Activated CD8-positive, alpha-beta T cell treated with anti-CD3 and anti-CD28 coated beads, Interleukin-2, amount 10 ng/mL, durations not matched to agents 7 days and 5 days (primary cell): ENCODE results near the gene IGF2BP2. TPM values are rescaled to one million over a fixed set of nuclear protein-coding genes. Genes with fewer than 3 reads are reported as not detected.
"Not testable (repeated sequence)": the region's sequence is repeated elsewhere in the genome, so short reads cannot be mapped to it uniquely, and the experiment has no call there.

Experiments used
- ATAC-seq: fragments of 150-1000 bp; cut with Tn5 transposase; one replicate; pipeline ENCODE4 v1.10.0; 2021; ENCODE audit warnings: moderate library complexity
- CTCF ChIA-PET: fragments of 350-600 bp; sonication (Branson Sonifier 250); formaldehyde crosslinking; loops from one replicate; lab custom pipeline; 2021; ENCODE audit warnings: antibody characterized with exemption; lab: Charles Lee
- POLR2A ChIA-PET: fragments of 350-600 bp; sonication (Branson Sonifier 250); formaldehyde crosslinking; loops from one replicate; lab custom pipeline; 2021; ENCODE audit warnings: antibody characterized with exemption; lab: Charles Lee
- DNase-seq: peaks from one replicate; pipeline ENCODE4 v3.0.0-alpha.2; 2020
- H3K27ac Mint-ChIP-seq: one replicate; pipeline ENCODE4 v1.8.0; 2021; ENCODE audit warnings: mild to moderate bottlenecking, mixed read lengths
- H3K27me3 Mint-ChIP-seq: one replicate; pipeline ENCODE4 v1.8.0; 2021; ENCODE audit warnings: low read depth, mixed read lengths
- H3K36me3 Mint-ChIP-seq: one replicate; pipeline ENCODE4 v1.8.0; 2021; ENCODE audit warnings: low read depth, mixed read lengths
- H3K4me1 Mint-ChIP-seq: one replicate; pipeline ENCODE4 v1.8.0; 2021; ENCODE audit warnings: low read depth, mixed read lengths
- H3K4me3 Mint-ChIP-seq: one replicate; pipeline ENCODE4 v1.8.0; 2021; ENCODE audit warnings: mild to moderate bottlenecking, mixed read lengths
- H3K9me3 Mint-ChIP-seq: one replicate; pipeline ENCODE4 v1.8.0; 2022; ENCODE audit warnings: mixed read lengths; ENCODE audit not compliant: insufficient read depth
- total RNA-seq, 2 experiments: library from RNA; stranded (reverse); gene quantifications; one replicate each; pipeline ENCODE4 v1.2.3, GENCODE V29; 2021

IGF2BP2 gene
- total RNA-seq, 2 experiments from 2014 or later: 0.21 to 0.32 TPM

DNA sequence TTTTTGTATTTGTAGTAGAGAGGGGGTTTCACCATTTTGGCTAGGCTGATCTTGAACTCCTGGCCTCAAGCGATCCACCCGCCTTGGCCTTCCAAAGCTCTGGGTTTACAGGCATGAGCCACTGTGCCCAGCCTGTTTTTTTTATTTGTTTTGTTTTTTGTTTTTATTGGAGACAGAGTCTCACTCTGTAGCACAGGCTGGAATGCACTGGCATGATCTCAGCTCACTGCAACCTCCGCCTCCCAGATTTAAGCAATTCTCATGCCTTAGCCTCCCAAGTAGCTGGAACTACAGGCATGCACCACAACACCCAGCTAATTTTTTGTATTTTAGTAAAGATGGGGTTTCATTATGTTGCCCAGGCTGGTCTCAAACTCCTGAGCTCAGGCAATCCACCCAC, 28.9 kb upstream of the IGF2BP2 start:
- H3K27me3 Mint-ChIP-seq, H3K4me1 Mint-ChIP-seq, H3K27ac Mint-ChIP-seq, H3K9me3 Mint-ChIP-seq, POLR2A ChIA-PET, CTCF ChIA-PET, H3K36me3 Mint-ChIP-seq, DNase-seq, ATAC-seq, H3K4me3 Mint-ChIP-seq: not testable (repeated sequence)

DNA sequence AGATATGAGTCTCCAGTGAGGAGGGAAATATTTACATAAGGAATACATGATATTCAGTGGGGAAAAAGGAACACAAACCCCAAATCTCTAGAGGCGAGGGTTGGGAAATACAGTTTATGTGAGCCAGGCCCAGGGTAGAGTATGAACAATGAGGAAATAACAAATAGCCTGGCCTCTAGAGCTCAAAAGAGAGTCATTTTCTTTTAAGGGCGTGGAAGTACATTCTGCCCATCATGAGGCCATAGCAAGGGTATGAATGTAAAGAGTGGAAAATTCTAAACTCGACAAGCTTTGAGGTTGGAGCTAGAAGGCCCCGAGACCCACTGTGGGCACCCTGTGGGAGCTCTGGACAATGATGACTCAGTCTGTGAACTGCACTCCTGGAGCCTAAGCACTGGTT, 27.8 kb upstream of the IGF2BP2 start:
- POLR2A ChIA-PET: no interaction called here
- Mint-ChIP-seq H3K4me1 (no peaks in the 10 kb centered on the region), H3K27ac (no peak overlapping the region), H3K9me3 (peaks cover 8% of the 10 kb centered on the region), H3K27me3 (no peaks in the 10 kb centered on the region), H3K36me3 (no peaks in the 10 kb centered on the region), H3K4me3 (no peak overlapping the region)
- CTCF ChIA-PET: no interaction called here
- DNase-seq: no peak
- no peak for ATAC-seq

DNA sequence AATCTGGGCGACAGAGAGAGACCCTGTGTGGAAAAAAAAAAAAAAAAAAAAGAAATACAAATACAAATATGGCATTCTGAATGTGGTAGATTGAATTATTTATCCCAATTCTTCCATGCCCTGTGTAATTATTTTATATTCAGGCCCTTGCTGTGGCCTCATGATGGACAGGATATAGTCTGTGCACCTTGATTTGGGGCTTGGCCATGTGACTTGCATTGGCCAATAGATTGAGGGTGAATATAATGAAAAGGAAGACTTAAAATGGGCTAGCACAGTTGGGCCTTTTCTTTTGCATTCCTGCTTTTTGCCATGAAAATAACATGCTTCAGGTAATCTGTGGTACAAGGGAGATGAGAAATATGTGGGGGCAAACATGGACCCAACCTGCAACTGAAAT, 27.1 kb upstream of the IGF2BP2 start:
- Mint-ChIP-seq H3K36me3 (no peaks in the 10 kb centered on the region), H3K27ac (no peak overlapping the region), H3K4me1 (no peaks in the 10 kb centered on the region), H3K4me3 (no peak overlapping the region), H3K27me3 (no peaks in the 10 kb centered on the region), H3K9me3 (peaks cover 6% of the 10 kb centered on the region)
- CTCF ChIA-PET: interaction anchor here (0.6 kb wide), 1 partner anchor 125 kb away, joined by 3 read pairs; no protein-coding TSS in a partner anchor
- DNase-seq (no peak), ATAC-seq (no peak)
- POLR2A ChIA-PET: no interaction called here

DNA sequence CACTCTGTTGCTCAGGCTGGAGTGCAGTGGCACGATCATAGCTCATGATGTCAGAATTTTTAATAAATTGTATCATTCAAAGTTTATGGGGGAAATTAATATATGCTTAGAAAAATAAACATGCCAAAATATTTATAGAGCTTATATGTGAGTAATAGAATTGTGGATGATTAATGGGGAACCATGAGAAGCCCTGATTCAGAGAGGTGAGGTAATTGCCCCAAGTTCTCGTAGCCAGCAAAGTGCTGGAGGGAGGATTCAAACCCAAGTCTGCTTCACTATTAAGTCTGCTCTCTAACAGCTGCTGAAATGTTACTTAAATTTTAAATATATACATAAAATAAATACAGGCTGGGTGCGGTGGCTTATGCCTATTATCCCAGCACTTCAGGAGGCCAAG, 26.2 kb upstream of the IGF2BP2 start:
- H3K27me3 Mint-ChIP-seq: no peaks in the 10 kb centered on the region
- POLR2A ChIA-PET: no interaction called here
- CTCF ChIA-PET: no interaction called here
- no peaks in the 10 kb centered on the region for H3K4me1 Mint-ChIP-seq
- no peak overlapping the region for H3K4me3 Mint-ChIP-seq
- no peaks in the 10 kb centered on the region for H3K36me3 Mint-ChIP-seq
- H3K9me3 Mint-ChIP-seq: no peaks in the 10 kb centered on the region
- no peak for DNase-seq
- ATAC-seq: no peak
- H3K27ac Mint-ChIP-seq: no peak overlapping the region

DNA sequence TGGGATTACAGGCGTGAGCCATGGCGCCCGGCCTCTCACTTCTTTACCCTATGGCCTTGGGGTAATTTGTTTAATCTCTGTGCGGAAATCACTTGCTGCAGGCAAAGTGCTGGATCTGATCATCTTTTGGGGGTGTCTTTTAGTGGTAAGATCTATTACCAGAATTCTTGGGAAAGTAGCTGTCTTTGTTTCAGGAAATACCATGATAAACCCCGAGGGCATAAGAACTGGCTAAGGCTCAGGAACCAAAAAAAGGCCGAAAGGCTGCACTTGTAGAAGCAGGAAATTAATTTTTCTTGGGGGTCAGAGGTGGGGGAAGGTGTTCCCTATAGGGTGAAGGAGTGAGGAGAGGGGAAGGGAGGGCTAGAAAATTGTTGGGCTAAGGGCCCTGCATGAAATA, 22.7 kb upstream of the IGF2BP2 start:
- no peak for ATAC-seq
- no peak for DNase-seq
- no peaks in the 10 kb centered on the region for H3K9me3 Mint-ChIP-seq
- H3K4me3 Mint-ChIP-seq: no peak overlapping the region
- no peaks in the 10 kb centered on the region for H3K4me1 Mint-ChIP-seq
- ChIA-PET CTCF (no interaction called here), POLR2A (no interaction called here)
- no peaks in the 10 kb centered on the region for H3K36me3 Mint-ChIP-seq
- peaks cover 8% of the 10 kb centered on the region for H3K27me3 Mint-ChIP-seq
- no peak overlapping the region for H3K27ac Mint-ChIP-seq

DNA sequence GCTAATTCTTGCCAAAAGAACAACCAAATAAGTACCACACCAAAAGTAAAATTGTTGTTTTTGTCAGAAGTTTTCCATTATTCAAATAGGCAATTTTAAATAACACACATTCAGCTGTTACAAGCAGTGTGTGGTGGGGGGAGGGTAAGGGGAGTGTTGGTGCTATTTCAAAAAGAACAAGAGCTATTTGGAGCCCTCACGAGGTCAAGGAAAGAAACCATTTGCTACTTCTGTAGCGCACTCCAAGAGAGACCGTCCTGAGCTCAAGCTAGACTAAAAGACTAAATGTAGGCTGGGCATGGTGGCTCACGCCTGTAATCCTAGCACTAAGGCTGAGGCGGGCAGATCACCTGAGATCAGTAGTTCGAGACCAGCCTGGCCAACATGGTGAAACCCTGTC, 21.2 kb upstream of the IGF2BP2 start:
- POLR2A ChIA-PET: no interaction called here
- CTCF ChIA-PET: no interaction called here
- no peaks in the 10 kb centered on the region for H3K4me1 Mint-ChIP-seq
- no peaks in the 10 kb centered on the region for H3K9me3 Mint-ChIP-seq
- DNase-seq: no peak
- no peak for ATAC-seq
- peaks cover 8% of the 10 kb centered on the region for H3K27me3 Mint-ChIP-seq
- no peaks in the 10 kb centered on the region for H3K36me3 Mint-ChIP-seq
- H3K4me3 Mint-ChIP-seq: no peak overlapping the region
- no peak overlapping the region for H3K27ac Mint-ChIP-seq

DNA sequence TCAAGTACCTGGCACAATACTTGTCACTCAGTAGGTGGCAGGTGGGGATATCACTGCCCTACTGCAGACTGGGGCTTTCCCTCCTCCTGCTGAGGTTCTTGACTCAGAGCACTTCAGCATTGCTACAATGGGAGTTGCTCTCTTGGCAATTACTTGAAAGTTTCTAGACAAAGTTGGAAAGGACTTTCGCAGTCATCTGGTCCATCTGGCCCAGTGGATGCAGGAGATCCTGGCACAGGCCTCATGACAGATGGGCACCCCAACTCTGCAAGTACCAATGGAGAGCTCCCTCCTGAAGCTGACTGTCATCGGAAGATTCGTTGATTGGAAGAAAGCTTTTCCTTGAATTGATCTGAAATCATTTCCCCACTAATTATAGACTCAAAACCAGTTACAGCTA, 19.2 kb upstream of the IGF2BP2 start:
- Mint-ChIP-seq H3K4me3 (no peak overlapping the region), H3K27ac (no peak overlapping the region)
- POLR2A ChIA-PET: no interaction called here

DNA sequence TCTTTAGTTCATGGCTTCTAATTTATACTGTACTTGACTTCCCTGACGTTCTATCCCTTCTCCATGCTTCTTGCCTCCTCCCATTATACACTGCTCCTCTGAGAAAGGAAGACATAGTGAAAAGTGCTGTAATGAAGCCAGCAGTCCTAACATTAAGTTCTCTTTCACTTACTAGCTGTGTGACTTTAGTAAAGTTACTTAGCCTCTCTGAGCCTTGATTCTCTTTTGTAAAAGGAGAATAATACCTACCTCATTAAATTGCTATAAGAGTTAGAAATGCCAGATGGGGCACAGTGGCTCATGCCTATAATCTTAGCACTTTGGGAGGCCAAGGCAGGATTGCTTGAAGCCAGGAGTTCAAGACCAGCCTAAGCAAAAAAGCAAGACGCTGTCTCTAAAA, 18.8 kb upstream of the IGF2BP2 start:
- Mint-ChIP-seq H3K4me1 (no peaks in the 10 kb centered on the region), H3K27me3 (peaks cover 8% of the 10 kb centered on the region), H3K4me3 (no peak overlapping the region), H3K9me3 (no peaks in the 10 kb centered on the region), H3K27ac (no peak overlapping the region), H3K36me3 (no peaks in the 10 kb centered on the region)
- ChIA-PET CTCF (no interaction called here), POLR2A (no interaction called here)
- DNase-seq (no peak), ATAC-seq (no peak)

More for the DNA sequence above, 19.2 kb upstream of the IGF2BP2 start:
- CTCF ChIA-PET: interaction anchor here (0.7 kb wide), 1 partner anchor 575 kb away, joined by 3 read pairs; no protein-coding TSS in a partner anchor
- Mint-ChIP-seq H3K27me3 (peaks cover 8% of the 10 kb centered on the region), H3K36me3 (no peaks in the 10 kb centered on the region), H3K4me1 (no peaks in the 10 kb centered on the region), H3K9me3 (no peaks in the 10 kb centered on the region)
- no peak for ATAC-seq
- DNase-seq: no peak

DNA sequence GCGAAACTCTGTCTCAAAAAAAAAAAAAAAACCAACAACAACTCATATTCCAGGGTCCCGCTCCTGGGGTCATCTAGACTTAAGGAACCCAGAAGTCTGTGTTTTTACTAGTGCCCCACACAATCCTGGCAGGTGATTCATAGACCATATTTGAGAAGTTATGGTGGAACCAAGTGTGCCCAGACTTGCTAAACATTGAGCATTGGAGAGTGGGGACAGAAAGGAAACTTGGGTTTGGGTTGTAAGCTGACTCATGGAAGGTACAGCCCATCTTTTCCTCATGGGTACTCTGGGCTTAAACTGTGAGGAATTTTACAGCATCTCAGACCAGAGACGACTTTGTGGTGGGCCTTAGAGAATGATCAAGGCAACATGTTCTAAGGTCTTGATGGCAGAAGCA, 18.3 kb upstream of the IGF2BP2 start:
- Mint-ChIP-seq H3K27me3 (peaks cover 8% of the 10 kb centered on the region), H3K27ac (no peak overlapping the region), H3K4me3 (no peak overlapping the region), H3K36me3 (no peaks in the 10 kb centered on the region), H3K4me1 (no peaks in the 10 kb centered on the region), H3K9me3 (no peaks in the 10 kb centered on the region)
- POLR2A ChIA-PET: no interaction called here
- DNase-seq (no peak), ATAC-seq (no peak)
- CTCF ChIA-PET: no interaction called here

DNA sequence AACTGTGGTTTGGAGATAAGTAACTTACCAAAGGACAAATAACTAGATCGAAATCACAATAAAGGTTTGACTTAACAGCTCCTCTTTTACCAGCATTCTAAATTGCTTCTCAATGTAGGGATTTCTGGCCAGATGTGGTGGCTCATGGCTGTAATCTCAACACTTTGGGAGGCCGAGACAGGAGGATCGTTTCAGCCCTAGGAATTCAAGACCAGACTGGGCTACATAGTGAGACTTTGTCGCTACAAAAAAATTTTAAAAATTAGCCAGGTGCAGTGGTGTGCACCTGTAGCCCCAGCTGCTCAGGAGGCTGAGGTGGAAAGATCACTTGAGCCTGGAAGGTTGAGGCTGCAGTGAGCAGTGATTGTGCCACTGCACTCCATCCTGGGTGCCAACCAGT, 17.4 kb upstream of the IGF2BP2 start:
- CTCF ChIA-PET: interaction anchor here (0.9 kb wide), 1 partner anchor 20 kb away, joined by 3 read pairs; no protein-coding TSS in a partner anchor
- no peaks in the 10 kb centered on the region for H3K9me3 Mint-ChIP-seq
- H3K4me3 Mint-ChIP-seq: no peak overlapping the region
- no peak for DNase-seq
- H3K36me3 Mint-ChIP-seq: no peaks in the 10 kb centered on the region
- no peak overlapping the region for H3K27ac Mint-ChIP-seq
- ATAC-seq: no peak
- no peaks in the 10 kb centered on the region for H3K4me1 Mint-ChIP-seq
- POLR2A ChIA-PET: no interaction called here
- peaks cover 8% of the 10 kb centered on the region for H3K27me3 Mint-ChIP-seq

DNA sequence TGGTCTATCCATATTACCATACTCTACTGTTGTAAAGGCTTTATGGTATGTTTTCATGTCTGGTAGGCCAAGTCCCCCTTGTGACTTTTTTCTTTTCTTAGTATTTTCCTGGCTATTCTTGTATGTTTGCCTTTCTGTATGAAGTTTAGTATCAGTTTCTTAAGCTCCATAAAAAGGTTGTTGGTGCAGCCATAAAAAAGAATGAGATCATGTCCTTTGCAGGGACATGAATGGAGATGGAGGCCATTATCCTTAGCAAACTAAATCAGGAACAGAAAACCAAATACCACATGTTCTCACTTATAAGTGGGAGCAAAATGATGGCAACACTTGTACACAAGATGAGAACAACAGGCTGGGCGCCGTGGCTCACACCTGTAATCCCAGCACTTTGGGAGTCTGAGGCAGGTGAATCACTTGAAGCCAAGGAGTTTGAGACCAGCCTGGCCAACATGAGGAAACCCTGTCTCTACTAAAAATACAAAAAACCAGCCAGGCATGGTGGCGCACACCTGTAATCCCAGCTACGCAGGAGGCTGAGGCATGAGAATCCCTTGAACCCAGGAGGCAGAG, 13.7 kb upstream of the IGF2BP2 start:
- POLR2A ChIA-PET, DNase-seq, H3K4me1 Mint-ChIP-seq, H3K27me3 Mint-ChIP-seq, H3K36me3 Mint-ChIP-seq, H3K4me3 Mint-ChIP-seq, H3K9me3 Mint-ChIP-seq, ATAC-seq, H3K27ac Mint-ChIP-seq, CTCF ChIA-PET: not testable (repeated sequence)

DNA sequence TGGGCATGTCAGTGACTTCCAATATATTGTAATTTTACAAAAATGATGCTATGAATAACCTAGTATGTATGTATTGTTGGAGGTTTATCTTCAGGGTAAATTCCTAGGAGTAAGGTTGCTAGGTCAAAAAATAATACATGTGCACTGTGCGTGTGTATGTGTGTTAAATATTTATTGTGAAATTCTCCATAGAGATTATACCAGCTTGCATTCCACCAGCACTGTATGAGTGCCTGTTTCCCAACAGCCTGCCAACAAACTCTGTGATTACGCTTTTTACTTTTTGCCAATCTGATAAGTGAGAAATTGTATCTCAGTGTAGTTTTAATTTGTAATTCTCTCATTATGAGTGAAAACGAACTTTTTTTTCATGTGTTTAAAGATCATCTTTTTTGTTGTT, 12.6 kb upstream of the IGF2BP2 start:
- H3K4me3 Mint-ChIP-seq: no peak overlapping the region
- H3K4me1 Mint-ChIP-seq: no peaks in the 10 kb centered on the region
- POLR2A ChIA-PET: no interaction called here
- H3K27me3 Mint-ChIP-seq: peaks cover 3% of the 10 kb centered on the region
- H3K27ac Mint-ChIP-seq: no peak overlapping the region
- ATAC-seq (no peak), DNase-seq (no peak)
- H3K9me3 Mint-ChIP-seq: no peaks in the 10 kb centered on the region
- H3K36me3 Mint-ChIP-seq: no peaks in the 10 kb centered on the region
- CTCF ChIA-PET: no interaction called here

DNA sequence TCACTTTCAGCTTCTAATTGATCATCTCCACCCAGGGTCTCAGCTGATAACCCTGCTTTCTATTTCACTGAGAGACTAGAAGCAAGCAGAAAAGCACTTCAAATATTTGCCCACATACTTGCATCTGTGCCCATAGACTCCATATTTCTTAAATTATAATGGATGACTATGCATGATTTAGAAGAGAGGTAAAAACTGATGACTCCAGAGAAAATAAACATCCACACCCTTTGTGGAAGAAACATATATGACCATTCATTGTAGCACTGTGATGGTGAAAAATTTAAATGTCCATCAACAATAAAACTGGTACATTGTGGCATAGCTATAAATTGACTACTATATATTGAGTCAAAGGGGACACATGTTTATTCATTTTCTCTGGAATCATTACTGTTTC, 7.1 kb upstream of the IGF2BP2 start:
- DNase-seq (no peak), ATAC-seq (no peak)
- ChIA-PET POLR2A (no interaction called here), CTCF (interaction anchor here (1.6 kb wide), 1 partner anchor 11 kb away, joined by 3 read pairs; no protein-coding TSS in a partner anchor)
- Mint-ChIP-seq H3K27ac (no peak overlapping the region), H3K4me1 (no peaks in the 10 kb centered on the region), H3K4me3 (no peak overlapping the region), H3K36me3 (no peaks in the 10 kb centered on the region), H3K9me3 (no peaks in the 10 kb centered on the region), H3K27me3 (peaks cover 36% of the 10 kb centered on the region)
